Chondrocyte (in vitro differentiated cells): ENCODE results near the gene RRP8. TPM values are rescaled to one million over a fixed set of nuclear protein-coding genes. Genes with fewer than 3 reads are reported as not detected.
A peak's percentile ranks its signal among the peaks of the same experiment; 100 is the strongest.

Experiments
- DNase-seq: peaks from one replicate; pipeline ENCODE4 v3.0.0; 2021; ENCODE audit warnings: mixed read lengths, low spot score
- H3K27ac Mint-ChIP-seq: one replicate; pipeline ENCODE4 v1.8.0; 2021; ENCODE audit warnings: mild to moderate bottlenecking, moderate library complexity, mixed read lengths; ENCODE audit not compliant: unreplicated experiment
- H3K27me3 Mint-ChIP-seq: 2 replicates; pipeline ENCODE4 v1.8.0; 2021; ENCODE audit warnings: low read depth, mixed read lengths
- H3K36me3 Mint-ChIP-seq: 2 replicates; pipeline ENCODE4 v1.8.0; 2021; ENCODE audit warnings: low read depth, mixed read lengths
- H3K4me1 Mint-ChIP-seq: 2 replicates; pipeline ENCODE4 v1.8.0; 2021; ENCODE audit warnings: low read depth, mild to moderate bottlenecking, mixed read lengths
- H3K4me3 Mint-ChIP-seq: one replicate; pipeline ENCODE4 v1.8.0; 2021; ENCODE audit warnings: mild to moderate bottlenecking, moderate library complexity, mixed read lengths; ENCODE audit not compliant: unreplicated experiment
- H3K9me3 Mint-ChIP-seq: 2 replicates; pipeline ENCODE4 v1.8.0; 2021; ENCODE audit warnings: low read depth, mixed read lengths
- CTCF ChIP-seq: fragments of 200-600 bp; sonication (generic); IDR thresholded peaks from 2 replicates; pipeline ENCODE4 v1.5.0; 2021; ENCODE audit warnings: antibody characterized with exemption, mild to moderate bottlenecking, moderate library complexity
- total RNA-seq: library from RNA; stranded (reverse); gene quantifications from 3 replicates; pipeline ENCODE4 v1.2.1, GENCODE V29; 2021

The RRP8 gene
- total RNA-seq, 1 donor from 2014 or later: 15.7 TPM

- peaks cover 11% of the 10 kb centered on the region for H3K36me3 Mint-ChIP-seq
- TF ChIP-seq CTCF: peak; percentile 15
- H3K4me1 Mint-ChIP-seq: peaks cover 3% of the 10 kb centered on the region
- no peak for DNase-seq
- H3K4me3 Mint-ChIP-seq: no peak within 1 kb of the TSS
- H3K27me3 Mint-ChIP-seq: no peaks in the 10 kb centered on the region
- no peaks in the 10 kb centered on the region for H3K9me3 Mint-ChIP-seq
- no peak within 1 kb of the TSS for H3K27ac Mint-ChIP-seq
Measured at GRCh38 chr11:6619004-6619745, 15.8 kb upstream of the RRP8 start, which contains the start of gene TPP1. TSS of gene TPP1 (minus strand) at chr11:6619422. CDS start at chr11:6619400, 22 bp downstream.

- H3K4me3 Mint-ChIP-seq: no peak overlapping the region
- H3K36me3 Mint-ChIP-seq: peaks cover 11% of the 10 kb centered on the region
- no peak for DNase-seq
- H3K27me3 Mint-ChIP-seq: no peaks in the 10 kb centered on the region
- no peak overlapping the region for H3K27ac Mint-ChIP-seq
- no peaks in the 10 kb centered on the region for H3K9me3 Mint-ChIP-seq
- TF ChIP-seq CTCF: peak; percentile 37
- peaks cover 3% of the 10 kb centered on the region for H3K4me1 Mint-ChIP-seq
Measured at GRCh38 chr11:6618117-6619003, 14.9 kb upstream of the RRP8 start.

- Mint-ChIP-seq H3K27ac (no peak overlapping the region), H3K36me3 (peaks cover 11% of the 10 kb centered on the region), H3K4me1 (peaks cover 3% of the 10 kb centered on the region), H3K4me3 (no peak overlapping the region), H3K9me3 (no peaks in the 10 kb centered on the region), H3K27me3 (no peaks in the 10 kb centered on the region)
- no peak for DNase-seq
- TF ChIP-seq CTCF: no peak
Measured at GRCh38 chr11:6617315-6617781, 13.9 kb upstream of the RRP8 start.

- H3K9me3 Mint-ChIP-seq: no peaks in the 10 kb centered on the region
- no peak for TF ChIP-seq CTCF
- no peak overlapping the region for H3K27ac Mint-ChIP-seq
- DNase-seq: peak; percentile 73
- no peaks in the 10 kb centered on the region for H3K27me3 Mint-ChIP-seq
- peaks cover 3% of the 10 kb centered on the region for H3K4me1 Mint-ChIP-seq
- H3K36me3 Mint-ChIP-seq: peaks cover 11% of the 10 kb centered on the region
- no peak overlapping the region for H3K4me3 Mint-ChIP-seq
Measured at GRCh38 chr11:6616596-6617250, 13.3 kb upstream of the RRP8 start.
